GM03348 (cell line): ENCODE measurements around the gene CCDC87.
"Not testable (repeated sequence)": the region's sequence is repeated elsewhere in the genome, so short reads cannot be mapped to it uniquely, and the experiment has no call there.

Source experiments
- DNase-seq: peaks from one replicate; pipeline ENCODE4 v3.0.0; 2012; ENCODE audit warnings: low spot score

The CCDC87 gene, protein sequence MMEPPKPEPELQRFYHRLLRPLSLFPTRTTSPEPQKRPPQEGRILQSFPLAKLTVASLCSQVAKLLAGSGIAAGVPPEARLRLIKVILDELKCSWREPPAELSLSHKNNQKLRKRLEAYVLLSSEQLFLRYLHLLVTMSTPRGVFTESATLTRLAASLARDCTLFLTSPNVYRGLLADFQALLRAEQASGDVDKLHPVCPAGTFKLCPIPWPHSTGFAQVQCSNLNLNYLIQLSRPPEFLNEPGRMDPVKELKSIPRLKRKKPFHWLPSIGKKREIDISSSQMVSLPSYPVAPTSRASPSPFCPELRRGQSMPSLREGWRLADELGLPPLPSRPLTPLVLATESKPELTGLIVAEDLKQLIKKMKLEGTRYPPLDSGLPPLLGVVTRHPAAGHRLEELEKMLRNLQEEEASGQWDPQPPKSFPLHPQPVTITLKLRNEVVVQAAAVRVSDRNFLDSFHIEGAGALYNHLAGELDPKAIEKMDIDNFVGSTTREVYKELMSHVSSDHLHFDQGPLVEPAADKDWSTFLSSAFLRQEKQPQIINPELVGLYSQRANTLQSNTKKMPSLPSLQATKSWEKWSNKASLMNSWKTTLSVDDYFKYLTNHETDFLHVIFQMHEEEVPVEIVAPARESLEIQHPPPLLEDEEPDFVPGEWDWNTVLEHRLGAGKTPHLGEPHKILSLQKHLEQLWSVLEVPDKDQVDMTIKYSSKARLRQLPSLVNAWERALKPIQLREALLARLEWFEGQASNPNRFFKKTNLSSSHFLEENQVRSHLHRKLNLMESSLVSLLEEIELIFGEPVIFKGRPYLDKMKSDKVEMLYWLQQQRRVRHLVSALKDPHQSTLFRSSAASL

DNA sequence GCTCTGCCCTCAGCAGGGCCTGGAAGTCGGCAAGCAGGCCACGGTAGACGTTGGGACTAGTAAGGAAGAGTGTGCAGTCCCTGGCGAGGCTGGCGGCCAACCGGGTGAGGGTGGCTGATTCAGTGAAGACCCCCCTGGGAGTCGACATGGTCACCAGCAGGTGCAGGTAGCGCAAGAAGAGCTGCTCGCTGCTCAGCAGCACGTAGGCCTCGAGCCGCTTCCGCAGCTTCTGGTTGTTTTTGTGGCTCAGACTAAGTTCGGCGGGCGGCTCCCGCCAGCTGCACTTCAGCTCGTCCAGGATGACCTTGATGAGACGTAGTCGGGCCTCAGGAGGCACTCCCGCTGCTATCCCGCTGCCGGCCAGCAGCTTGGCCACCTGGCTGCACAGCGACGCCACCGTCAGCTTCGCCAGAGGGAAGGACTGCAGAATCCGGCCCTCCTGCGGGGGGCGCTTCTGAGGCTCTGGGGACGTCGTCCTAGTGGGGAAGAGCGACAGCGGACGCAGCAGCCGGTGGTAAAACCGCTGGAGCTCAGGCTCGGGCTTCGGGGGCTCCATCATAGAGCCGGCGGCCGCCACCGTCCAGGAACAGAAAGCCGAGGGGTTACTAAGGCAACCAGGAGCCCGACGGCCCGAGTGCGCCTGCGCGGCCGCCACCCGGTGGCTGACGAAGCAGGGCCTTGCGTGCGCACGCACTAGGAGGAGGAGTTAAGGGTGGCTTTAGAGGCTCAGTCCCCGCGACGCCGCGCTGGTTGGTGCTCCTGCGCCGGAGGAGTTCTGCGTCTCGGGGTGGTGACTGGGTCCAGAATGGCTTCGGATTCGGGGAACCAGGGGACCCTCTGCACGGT lies at the start of gene CCDC87, which contains the start of gene CCS:
TSS of gene CCDC87 (minus strand) at position 607 of the 846 bp plus-strand sequence. CDS start at position 559, 48 bp downstream.
TSS of gene CCS (plus strand) at position 729 of the 846 bp plus-strand sequence. CDS start at position 806, 77 bp downstream.
- peak; percentile 100 for DNase-seq

DNA sequence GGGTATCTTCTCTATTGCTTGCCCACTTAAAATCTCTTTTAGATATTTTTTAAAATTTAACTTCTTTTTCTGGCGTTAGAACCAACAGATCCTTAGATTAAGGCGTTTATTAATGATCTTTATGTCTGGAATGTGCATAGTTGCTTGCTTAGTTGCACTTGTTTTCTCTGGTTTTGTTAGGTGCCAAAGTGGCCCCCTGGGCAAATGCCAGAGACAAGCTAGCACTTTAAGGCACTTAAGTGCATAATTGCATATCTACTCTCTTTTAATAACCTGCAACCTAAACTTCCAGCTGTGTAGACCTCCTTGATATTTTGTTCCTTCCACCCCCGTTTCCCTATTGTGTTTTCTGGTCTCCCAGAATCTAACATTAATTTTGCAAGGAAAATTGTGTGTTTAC lies 49.0 kb upstream of the CCDC87 start:
- peak; percentile 25 for DNase-seq

DNA sequence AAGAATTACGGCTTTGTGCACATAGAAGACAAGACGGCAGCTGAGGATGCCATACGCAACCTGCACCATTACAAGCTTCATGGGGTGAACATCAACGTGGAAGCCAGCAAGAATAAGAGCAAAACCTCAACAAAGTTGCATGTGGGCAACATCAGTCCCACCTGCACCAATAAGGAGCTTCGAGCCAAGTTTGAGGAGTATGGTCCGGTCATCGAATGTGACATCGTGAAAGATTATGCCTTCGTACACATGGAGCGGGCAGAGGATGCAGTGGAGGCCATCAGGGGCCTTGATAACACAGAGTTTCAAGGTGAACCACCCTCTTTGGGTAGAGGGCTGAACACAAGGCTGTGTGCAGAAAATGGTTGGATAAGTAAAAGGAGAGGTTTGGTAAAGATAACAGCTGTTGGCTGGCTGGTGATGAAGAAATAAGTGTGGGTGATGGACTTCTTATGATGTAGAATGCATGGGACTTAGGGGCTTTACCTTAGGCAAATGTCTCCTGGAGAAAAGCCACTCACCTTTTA lies 47.0 kb upstream of the CCDC87 start:
- DNase-seq, result not testable (repeated sequence)

DNA sequence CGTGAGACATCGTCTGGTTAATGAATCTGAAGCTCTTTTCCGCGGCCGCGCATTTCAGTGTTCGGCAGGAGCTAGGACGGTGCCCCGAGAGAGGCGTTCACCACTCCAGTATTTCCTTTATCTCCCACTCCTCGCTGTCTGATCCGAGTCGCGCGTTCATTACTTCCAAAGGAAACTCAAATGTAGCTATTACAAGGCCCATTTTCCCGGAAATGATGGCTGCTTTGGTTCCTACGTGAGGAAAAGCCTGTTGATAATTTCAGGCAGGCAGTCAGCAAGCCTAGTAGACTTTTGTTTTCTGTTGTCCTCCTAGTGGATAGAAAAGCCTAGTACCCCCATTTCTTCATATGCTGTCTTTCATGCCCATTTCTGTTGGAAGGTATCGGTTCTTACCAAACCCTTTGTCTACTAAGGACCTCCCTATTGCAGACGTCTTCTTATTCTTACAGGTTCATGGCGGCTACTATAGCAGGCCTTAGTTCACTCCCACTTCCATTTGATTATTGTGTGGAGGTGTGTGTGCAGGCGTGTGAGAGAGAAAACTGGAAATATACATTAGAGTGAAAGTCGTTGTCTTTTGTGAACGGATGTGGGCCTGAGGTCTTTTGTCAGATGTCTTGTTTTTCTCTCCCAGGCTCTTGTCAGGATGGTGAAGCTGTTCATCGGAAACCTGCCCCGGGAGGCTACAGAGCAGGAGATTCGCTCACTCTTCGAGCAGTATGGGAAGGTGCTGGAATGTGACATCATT lies 46.4 kb upstream of the CCDC87 start:
- peak; percentile 32 for DNase-seq

DNA sequence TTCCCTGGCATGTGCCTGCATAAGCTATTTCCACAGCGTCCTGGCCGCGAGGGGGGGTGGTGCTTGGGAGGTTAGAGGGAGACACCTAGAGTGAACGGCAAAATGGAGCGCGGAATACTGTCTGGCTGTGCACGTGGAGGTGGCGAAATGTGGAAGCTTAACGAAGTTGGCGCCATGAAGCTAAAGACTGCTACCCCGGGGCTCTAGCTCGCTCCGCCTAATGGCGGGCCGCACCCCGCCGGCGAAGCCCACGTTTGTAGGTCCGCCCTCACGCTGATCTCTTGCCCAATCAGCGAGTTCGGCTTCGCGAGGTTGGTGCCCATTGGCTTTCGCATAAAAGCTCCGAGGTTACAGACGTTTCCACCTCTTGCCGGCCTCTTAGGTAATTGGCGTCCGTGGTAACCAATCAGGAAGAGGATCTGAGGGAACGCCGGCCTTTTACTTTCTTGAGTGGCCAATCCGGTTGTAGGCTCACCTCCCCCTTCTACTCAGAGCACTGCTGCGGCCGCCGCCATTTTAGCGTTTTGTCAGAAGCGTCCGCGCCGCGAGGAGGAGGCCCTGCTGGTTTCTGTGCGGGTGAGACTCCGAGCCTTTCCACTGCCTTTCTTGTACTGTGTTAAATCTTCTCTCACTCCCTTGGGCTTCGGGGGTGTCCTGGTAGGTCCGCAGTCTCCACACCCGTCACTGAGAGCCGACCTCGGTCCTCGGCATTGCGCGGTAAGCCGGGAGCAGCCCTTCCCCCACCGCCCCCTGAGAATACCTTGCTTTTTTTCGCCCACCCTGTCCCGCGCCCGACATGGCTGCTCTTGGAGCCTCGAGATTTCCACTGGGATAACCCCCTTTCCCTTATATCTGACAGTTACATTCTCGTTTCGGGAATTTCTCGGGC lies 45.6 kb upstream of the CCDC87 start, which contains the start of gene RBM4:
TSS of gene RBM4 (plus strand) at position 527 of the 889 bp plus-strand sequence. CDS start 1,009 bp downstream, outside the sequence.
- DNase-seq, result peak; percentile 99

DNA sequence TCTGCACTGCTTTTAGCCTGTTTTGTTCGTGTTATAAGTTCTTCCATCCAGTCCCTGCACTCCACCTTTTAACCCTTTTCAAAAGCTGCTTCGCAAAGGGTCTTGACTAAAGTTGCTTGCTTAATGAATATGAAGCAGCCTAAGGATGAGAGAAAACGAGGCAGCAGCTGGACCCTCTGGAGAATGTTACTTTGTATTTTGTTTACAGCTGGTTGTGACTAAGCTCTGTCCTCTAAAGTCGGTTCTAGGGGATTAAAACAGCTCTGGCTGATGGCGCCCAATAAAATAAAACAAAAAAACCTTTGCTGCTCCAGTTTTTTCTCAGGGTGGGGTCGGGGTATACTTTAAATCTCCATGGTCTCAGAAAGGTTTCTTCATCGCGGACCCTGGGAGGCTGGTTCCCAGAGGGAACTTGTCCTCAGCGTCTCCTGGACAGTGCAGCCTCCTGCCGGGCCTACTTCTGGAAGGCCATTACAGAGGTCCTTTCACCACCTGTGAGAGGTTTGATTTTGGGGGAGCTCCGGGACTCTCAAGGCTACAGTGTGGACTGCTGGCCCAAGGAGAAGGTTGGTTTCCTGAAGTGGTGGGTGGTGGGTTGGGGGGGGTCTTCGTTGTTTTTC lies 44.8 kb upstream of the CCDC87 start:
- DNase-seq, result no peak

DNA sequence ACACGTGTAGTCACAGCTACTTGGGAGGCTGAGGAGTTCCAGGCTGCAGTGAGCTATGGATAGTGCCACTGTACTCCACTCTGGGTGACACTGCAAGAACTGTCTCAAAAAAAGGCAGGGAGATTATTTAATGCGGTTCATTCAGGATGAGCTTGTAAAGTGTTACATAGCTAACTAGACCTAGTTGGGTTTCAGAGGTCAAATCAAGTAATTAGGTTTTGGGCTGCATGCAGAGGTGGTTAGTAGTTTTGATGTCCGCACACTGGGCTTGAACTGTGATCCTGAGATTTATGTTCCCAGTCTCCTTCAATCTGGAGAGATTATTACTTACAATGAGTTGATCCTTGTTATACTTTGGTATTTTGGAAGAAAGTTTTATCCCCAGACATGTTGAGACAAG lies 43.5 kb upstream of the CCDC87 start:
- no peak for DNase-seq

DNA sequence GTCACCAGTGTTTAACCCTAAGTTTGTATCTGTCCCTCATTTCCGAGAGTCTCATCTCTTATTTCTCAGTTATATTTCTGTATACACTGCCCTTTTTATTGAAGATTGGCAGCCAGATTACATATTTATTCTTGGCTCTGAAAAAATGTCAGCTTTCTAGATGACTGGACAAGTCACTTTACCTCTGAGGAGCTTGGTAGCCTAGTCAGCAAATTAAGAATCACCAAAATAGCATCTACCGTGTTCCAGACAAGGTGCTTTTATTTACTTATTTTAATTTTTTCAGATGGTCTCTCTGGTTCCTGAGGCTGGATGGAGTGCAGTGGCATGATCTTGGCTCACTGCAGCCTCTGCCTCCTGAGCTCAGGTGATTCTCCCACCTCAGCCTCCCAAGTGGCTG lies 40.1 kb upstream of the CCDC87 start:
- DNase-seq, result no peak

DNA sequence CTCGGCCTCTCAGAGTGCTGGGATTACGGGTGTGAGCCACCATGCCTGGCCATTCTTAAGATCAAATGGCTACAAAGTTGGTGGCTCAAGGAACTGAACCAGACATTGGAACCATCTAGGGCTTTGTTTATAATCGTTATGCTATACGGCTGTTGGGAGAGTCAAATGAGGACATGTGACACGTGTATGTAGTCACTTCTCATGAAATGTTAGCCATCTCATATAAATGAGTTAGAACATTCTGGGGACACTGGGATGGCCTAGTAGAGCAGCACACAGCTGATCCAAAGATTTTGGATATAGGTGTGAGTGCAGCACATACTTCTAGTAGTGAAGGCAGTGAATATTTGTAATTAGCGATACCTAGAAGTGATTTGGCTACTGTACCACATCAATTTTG lies 39.0 kb upstream of the CCDC87 start:
- DNase-seq, result no peak

DNA sequence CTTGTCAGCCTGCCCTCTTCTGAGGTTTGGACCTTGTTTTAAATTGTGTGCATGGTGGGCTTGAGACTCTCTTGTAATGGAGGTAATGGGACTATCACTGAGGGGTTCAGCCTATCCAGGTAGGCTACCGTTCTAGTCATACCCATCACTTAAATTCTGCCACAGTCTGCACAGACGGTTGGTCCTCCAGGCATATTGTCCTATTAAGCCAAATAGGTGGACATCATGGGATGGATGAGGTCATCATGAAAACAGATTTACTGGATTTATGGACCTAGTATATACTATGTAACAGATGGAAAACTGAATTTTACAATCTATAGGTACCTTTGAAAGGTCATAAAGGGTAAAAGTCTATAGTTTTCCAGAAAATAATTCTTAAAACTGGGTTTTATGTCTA lies 36.5 kb upstream of the CCDC87 start:
- DNase-seq, result no peak

DNA sequence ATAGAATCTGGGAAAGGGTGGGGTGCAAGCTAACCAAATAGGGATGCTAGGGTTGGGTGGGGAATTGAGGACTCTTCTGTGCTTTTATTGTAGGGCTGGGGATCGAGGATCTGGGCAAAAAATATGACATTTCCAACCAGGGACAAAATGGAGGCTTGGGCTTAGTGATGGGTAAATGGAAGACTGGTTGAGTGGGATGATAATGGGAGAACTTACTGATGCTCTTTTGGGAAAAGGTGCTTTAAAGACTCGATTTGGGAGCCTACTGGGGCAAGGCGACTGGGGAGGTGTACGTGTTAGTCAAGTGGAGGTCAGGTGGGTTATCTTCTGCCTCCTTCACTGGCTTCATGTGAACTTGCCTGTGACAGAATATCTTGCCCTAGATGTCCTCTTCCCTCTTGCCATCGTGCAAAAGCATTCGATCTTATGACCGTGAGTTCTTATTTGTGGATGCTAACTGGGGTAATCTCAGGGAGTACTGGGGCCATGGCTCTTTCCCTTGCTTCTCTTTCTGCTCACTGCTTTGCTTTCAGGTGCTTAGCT lies 35.3 kb upstream of the CCDC87 start:
- DNase-seq, result no peak

DNA sequence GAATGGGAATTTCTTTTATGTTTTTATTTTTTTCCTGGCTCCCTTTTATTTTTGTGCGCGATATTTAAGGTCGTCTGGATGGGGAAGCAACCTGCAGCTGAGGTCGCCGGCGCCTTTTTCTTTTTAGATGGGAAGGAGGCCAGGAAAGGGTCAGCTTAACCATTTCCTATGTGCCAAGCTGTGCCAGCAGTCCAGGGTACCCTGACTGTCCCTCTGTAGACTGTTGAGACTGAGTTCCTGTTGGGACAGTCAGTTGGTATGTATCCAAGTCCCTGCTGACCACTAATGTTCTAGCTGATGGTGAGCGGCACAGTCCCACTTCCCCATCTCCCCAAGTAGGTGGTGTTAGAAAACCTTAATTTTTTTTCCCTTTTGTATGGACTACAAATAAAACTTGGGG lies 34.1 kb upstream of the CCDC87 start:
- DNase-seq, result no peak

DNA sequence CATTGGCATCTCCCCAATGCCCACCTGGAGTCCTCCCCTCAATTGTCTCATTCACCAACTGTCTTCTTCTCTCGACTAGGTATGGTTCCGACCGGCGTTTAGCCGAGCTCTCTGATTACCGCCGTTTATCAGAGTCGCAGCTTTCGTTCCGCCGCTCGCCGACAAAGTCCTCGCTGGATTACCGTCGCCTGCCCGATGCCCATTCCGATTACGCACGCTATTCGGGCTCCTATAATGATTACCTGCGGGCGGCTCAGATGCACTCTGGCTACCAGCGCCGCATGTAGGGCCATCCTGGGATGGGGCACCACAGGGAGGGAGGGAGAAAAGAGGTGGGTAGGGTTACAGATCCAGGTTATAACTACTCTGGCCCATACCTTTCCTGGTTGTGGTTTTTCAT lies 33.5 kb upstream of the CCDC87 start:
- no peak for DNase-seq

DNA sequence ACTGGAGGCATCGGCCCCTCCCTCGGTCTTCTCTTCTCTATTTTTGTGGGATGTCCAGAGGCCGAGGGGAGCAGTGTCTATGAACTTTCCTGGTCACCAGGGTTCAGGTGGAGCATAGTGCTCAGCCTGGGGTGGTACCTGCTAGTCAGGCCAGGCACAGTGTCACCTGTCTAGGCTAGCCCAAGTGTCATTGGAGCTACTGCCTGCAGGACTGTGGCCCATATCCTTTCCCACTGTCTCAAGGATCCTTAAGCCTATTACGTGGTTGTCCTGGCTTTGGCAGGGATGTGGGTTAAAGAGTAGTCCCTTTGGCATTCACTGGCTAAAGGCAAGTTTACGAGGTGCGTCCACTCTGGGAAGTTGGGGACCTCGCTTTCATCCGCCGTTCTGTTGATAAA lies 32.9 kb upstream of the CCDC87 start:
- DNase-seq, result no peak

DNA sequence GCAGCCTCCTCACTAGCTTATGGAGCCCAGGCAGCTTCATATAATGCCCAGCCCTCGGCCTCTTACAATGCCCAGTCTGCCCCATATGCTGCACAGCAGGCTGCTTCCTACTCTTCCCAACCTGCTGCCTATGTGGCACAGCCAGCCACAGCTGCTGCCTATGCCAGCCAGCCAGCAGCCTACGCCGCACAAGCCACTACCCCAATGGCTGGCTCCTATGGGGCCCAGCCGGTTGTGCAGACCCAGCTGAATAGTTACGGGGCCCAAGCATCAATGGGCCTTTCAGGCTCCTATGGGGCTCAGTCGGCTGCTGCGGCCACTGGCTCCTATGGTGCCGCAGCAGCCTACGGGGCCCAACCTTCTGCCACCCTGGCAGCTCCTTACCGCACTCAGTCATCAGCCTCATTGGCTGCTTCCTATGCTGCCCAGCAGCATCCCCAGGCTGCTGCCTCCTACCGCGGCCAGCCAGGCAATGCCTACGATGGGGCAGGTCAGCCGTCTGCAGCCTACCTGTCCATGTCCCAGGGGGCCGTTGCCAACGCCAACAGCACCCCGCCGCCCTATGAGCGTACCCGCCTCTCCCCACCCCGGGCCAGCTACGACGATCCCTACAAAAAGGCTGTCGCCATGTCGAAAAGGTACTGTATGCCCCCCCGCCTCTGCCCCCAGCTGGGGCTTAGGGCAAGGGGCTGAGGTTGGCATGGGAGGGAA lies 32.3 kb upstream of the CCDC87 start:
- DNase-seq, result no peak

DNA sequence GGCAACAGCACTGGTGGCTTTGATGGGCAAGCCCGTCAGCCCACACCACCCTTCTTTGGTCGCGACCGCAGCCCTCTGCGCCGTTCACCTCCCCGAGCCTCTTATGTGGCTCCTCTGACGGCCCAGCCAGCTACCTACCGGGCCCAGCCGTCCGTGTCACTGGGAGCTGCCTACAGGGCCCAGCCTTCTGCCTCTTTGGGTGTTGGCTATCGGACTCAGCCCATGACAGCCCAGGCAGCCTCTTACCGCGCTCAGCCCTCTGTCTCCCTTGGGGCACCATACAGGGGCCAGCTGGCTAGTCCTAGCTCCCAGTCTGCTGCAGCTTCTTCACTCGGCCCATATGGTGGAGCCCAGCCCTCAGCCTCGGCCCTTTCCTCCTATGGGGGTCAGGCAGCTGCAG lies 31.6 kb upstream of the CCDC87 start:
- no peak for DNase-seq

DNA sequence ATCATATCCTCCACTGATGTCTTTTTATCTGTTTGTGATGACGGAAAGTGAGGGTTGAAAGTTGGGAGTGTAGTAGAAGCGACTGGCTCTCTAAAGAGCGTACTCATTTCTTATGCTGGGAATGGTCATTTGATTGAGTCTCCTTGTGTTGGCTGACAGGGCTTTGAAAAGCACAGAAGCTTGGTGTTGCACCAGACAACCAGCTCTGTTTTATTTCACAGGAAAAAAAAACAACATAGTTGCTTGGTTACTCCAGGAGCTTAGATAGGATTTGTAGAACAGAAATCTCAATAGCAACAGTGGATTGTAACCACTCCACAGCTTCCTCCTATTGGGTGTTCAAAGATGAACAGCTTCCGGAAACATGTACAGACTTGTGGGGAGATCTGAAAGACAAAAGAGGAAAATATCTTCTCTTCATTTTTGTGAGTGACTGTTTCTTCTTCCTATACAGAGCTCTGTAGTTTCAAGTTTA lies 26.3 kb upstream of the CCDC87 start:
- peak; percentile 46 for DNase-seq

DNA sequence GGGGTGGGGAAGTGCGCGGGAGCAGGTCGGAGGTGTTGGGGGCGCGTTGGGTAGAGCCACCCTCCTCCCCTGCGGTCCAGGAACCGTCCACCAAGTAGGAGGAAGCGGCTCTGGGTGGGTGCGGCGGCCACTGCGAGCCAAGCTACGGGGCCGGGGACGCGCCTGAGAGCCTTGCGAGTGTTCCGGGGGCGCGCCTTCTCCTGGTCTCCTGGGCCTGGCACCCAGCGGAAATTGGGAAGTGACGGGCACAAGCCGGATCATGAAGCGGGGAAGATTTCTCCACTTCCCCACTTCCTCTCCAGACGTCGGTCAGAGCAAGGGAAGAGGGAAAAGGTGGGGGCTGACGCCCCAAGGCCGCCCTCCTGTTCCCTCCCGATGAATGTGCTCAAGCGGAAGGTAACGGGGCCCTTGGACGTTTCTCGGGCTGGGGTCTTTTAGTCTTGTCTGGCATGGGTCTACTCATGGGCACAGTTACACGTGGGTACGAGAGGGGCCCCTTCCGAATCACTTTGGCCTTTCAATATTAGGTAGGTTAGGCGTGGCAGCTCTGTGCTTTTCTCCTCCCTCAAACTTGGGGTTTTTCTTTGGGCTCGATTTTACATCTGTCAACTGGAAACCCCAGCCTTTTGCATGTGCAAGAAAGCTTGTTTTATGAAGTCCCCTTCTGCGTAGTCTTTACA lies 24.4 kb upstream of the CCDC87 start:
- DNase-seq, result peak; percentile 70
